GM19240 (cell line): ENCODE measurements around the gene FZD1.
"Not testable (repeated sequence)": the region's sequence is repeated elsewhere in the genome, so short reads cannot be mapped to it uniquely, and the experiment has no call there.

ENCODE experiments used
- DNase-seq: peaks from one replicate; pipeline ENCODE4 v3.0.0; 2011; ENCODE audit warnings: low spot score; ENCODE audit not compliant: insufficient read length

The FZD1 gene

DNA sequence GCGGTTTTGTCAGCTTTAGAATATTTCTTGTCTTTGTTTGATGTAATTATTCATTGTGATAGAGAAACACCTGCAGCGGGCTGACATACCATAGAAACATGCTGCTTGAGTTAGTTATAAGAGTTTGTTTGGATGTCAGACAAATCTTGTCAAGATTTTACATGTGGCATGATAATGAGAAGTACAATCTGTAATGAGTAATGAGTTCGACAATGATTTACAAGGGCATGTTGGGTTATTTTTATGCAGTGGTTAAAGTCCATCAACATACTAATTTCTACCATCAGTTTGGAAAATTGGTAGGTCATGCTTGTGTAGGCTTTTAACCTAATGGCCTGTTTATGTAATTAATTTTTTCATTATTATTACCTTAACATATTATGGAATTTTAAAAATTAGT is 31.3 kb downstream of the FZD1 start:
- DNase-seq: no peak

- DNase-seq: no peak
These were observed 33.7 kb downstream of the FZD1 start for GRCh38 chr7:91297939-91298338.

GRCh38 chr7:91299952-91300775 is 35.9 kb downstream of the FZD1 start:
- no peak for DNase-seq

GRCh38 chr7:91302794-91303193 is 38.6 kb downstream of the FZD1 start:
- no peak for DNase-seq

DNA sequence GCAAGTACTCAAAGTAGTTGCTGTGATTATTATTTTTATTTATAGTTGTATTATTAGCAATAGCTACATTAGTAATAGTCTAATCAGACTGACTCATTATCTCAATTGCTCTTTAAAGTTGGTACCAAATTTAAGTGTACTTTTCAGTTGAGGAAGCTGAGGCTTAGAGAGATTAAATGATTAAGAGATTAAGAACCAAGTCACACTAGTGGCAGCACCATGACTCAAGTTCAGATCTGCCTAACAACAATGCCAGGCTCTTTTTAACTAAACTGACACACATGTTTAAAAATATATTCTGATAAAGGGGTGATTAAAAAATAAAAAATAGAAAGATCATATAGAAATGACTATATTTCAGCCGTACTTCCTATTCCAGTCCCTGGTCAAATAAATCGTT is 42.0 kb downstream of the FZD1 start:
- no peak for DNase-seq

- no peak for DNase-seq
These were observed 43.2 kb downstream of the FZD1 start for GRCh38 chr7:91307467-91307866.

- DNase-seq: not testable (repeated sequence)
These were observed 44.0 kb downstream of the FZD1 start for GRCh38 chr7:91308191-91308590.

DNA sequence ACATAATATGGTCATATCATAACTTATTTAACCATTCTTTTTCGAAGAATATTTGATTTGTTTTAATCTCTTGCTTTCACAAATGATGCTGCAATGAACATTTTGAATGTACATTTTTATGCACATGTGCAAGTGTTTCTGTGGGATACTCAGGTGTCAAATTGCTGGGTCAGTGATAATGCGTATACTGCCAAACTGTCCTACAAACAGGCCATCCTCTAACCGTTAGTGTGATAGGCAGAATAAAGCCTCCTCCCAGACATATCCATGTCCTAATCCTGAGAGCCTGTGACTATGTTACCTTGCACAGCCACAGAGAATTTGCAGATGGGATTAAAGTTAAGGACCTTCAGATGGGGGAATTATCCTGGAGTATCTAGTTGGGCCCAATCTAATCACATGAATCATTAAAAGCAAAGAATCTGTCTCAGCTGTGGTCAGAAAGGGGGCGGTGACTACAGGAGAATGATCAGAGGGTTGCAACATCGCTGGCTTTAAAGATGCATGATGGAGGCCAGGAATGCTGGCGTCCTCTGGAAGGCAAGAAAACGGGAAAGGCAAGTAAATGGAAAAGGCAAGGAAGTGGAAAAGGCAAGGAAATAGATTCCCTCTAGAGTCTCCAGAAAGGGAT is 46.7 kb downstream of the FZD1 start:
- no peak for DNase-seq

DNA sequence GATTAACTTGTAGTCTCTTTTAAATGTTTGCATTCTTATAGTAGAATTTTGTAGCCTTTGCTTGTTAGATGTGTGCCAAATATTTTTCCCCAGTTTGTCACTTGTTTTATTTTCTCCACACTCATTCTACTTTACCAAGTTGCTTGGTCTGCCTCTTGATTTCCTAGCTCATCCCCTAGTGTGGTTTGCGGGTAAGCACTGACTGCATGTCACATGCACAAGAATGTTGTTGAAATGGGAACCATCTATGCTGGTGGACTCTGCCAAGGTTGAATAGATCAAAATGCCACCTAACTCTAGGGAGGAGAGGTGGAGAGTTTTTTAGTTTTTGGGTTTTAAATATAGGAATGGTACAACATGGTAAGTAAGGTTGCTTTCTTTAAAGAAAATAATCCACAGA is 47.6 kb downstream of the FZD1 start:
- no peak for DNase-seq

GRCh38 chr7:91313113-91313512 is 48.9 kb downstream of the FZD1 start:
- DNase-seq: no peak

GRCh38 chr7:91314591-91315323 is 50.5 kb downstream of the FZD1 start:
- DNase-seq: no peak

- no peak for DNase-seq
These were observed 52.2 kb downstream of the FZD1 start for GRCh38 chr7:91316426-91316825.

DNA sequence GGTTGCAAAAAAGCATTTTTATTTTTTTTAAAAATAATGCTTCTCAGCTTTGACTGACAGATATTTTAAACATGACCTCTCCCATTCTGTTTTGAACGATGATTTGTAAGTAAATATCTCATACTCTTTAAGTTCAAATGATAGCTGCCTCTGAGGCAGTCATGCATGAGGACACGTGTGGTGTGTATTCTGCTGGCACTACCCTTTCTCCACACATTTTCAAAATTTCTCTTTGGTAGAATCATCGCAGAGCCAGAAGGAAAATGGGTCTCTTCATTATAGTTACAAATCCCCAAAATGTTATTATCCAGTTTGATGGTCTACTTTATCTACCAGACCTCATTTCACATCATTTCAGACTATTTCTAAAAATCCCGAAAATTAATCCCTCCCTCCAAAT is 55.1 kb downstream of the FZD1 start:
- no peak for DNase-seq

- no peak for DNase-seq
These were observed 56.3 kb downstream of the FZD1 start for GRCh38 chr7:91320366-91321078.
